GM12878 (cell line): ENCODE data around the gene MXD4.

Experiments
- ATF3 ChIP-seq: IDR thresholded peaks from 2 replicates; pipeline ENCODE4 v1.6.1; 2011; ENCODE audit warnings: low read depth, mild to moderate bottlenecking, low read length, moderate library complexity, borderline replicate concordance; ENCODE audit errors: extremely low read depth
- E2F4 ChIP-seq: IDR thresholded peaks from 2 replicates; pipeline ENCODE4 v1.6.1; 2012; ENCODE audit warnings: low read depth, low read length, improper control_type of control experiment
- GABPA ChIP-seq: IDR thresholded peaks from 2 replicates; pipeline ENCODE4 v1.6.1; 2014; ENCODE audit warnings: antibody characterized with exemption, low read depth, mild to moderate bottlenecking, inconsistent platforms
- MYB ChIP-seq: fragments of 150-350 bp; IDR thresholded peaks from 2 replicates; pipeline ENCODE4 v1.6.1; 2014; ENCODE audit warnings: mild to moderate bottlenecking, low read depth, low read length, borderline replicate concordance
- NRF1 ChIP-seq: conservative IDR thresholded peaks from 2 replicates; pipeline ENCODE4 v1.6.1; 2011; ENCODE audit warnings: mild to moderate bottlenecking, low read depth, low read length, improper control_type of control experiment
- POLR2A ChIP-seq: IDR thresholded peaks from 2 replicates; pipeline ENCODE4 v1.6.1; 2011; ENCODE audit warnings: low read depth, mild to moderate bottlenecking, low read length
- RAD21 ChIP-seq: IDR thresholded peaks from 2 replicates; pipeline ENCODE4 v1.6.1; 2011; ENCODE audit warnings: mild to moderate bottlenecking, low read depth, low read length, moderate library complexity; ENCODE audit not compliant: insufficient read depth
- TCF7 ChIP-seq: IDR thresholded peaks from 2 replicates; pipeline ENCODE4 v1.6.1; 2014; ENCODE audit warnings: antibody characterized with exemption, borderline replicate concordance
- ZZZ3 ChIP-seq: IDR thresholded peaks from 2 replicates; pipeline ENCODE4 v1.6.1; 2011; ENCODE audit warnings: low read depth; ENCODE audit not compliant: control insufficient read depth, insufficient read length
- TF ChIP-seq, protein P1 (sequence below): IDR thresholded peaks from 2 replicates; pipeline ENCODE4 v1.6.1; 2012; ENCODE audit warnings: low read length, inconsistent platforms
- TF ChIP-seq, protein P2 (sequence below): IDR thresholded peaks from 2 replicates; pipeline ENCODE4 v1.6.1; 2011; ENCODE audit warnings: mild to moderate bottlenecking, low read depth, low read length, moderate library complexity; ENCODE audit not compliant: insufficient replicate concordance

- TF ChIP-seq GABPA, result no peak
- TF ChIP-seq ATF3, result no peak
- no peak for TF ChIP-seq NRF1
- TF ChIP-seq TCF7, result no peak
- no peak for TF ChIP-seq POLR2A
- no peak for TF ChIP-seq E2F4
- TF ChIP-seq, protein P1, sequence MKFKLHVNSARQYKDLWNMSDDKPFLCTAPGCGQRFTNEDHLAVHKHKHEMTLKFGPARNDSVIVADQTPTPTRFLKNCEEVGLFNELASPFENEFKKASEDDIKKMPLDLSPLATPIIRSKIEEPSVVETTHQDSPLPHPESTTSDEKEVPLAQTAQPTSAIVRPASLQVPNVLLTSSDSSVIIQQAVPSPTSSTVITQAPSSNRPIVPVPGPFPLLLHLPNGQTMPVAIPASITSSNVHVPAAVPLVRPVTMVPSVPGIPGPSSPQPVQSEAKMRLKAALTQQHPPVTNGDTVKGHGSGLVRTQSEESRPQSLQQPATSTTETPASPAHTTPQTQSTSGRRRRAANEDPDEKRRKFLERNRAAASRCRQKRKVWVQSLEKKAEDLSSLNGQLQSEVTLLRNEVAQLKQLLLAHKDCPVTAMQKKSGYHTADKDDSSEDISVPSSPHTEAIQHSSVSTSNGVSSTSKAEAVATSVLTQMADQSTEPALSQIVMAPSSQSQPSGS, result no peak
- no peak for TF ChIP-seq RAD21
- TF ChIP-seq, protein P2, sequence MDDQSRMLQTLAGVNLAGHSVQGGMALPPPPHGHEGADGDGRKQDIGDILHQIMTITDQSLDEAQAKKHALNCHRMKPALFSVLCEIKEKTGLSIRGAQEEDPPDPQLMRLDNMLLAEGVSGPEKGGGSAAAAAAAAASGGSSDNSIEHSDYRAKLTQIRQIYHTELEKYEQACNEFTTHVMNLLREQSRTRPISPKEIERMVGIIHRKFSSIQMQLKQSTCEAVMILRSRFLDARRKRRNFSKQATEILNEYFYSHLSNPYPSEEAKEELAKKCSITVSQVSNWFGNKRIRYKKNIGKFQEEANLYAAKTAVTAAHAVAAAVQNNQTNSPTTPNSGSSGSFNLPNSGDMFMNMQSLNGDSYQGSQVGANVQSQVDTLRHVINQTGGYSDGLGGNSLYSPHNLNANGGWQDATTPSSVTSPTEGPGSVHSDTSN, result no peak
- TF ChIP-seq ZZZ3, result no peak
- no peak for TF ChIP-seq MYB
Observed at GRCh38 chr4:2292646-2293108, 30.8 kb upstream of the MXD4 start.
